Transverse colon (tissue), 4 donors: ENCODE measurements around the gene CADPS2.
"Not testable (repeated sequence)": the region's sequence is repeated elsewhere in the genome, so short reads cannot be mapped to it uniquely, and the experiment has no call there.

Experiments used
- CTCF ChIP-seq, 5 experiments: fragments of 200-600 bp in 3 of 5; fragments of 450-650 bp in 2 of 5; sonication (generic) in 3 of 5; IDR thresholded peaks; 1 replicate in 2 of 5; 2 replicates in 3 of 5; pipeline ENCODE4 v1.5.1; 2016 to 2017; ENCODE audit warnings: antibody characterized with exemption in 5 of 5, inconsistent platforms in 3 of 5, mild to moderate bottlenecking in 2 of 5, moderate library complexity in 1 of 5
- EP300 ChIP-seq: sonication (generic); formaldehyde crosslinking; IDR thresholded peaks from one replicate; pipeline ENCODE4 v1.6.1; 2017; ENCODE audit warnings: antibody characterized with exemption, low read depth
- POLR2AphosphoS5 ChIP-seq, 3 donors: sonication (generic); formaldehyde crosslinking; IDR thresholded peaks; one replicate each; pipeline ENCODE4 v1.6.1; 2016; ENCODE audit warnings: antibody characterized with exemption in 3 of 3

- TF ChIP-seq CTCF (IDR thresholded peaks at IDR 0.05); POLR2AphosphoS5 (IDR thresholded peaks at IDR 0.05); EP300: not testable (repeated sequence)
These were observed 205.1 kb downstream of the CADPS2 start for GRCh38 chr7:122681186-122681585.
